Spinal cord (tissue), 10 donors: ENCODE results near the gene TMTC2. TPM values are rescaled to one million over a fixed set of nuclear protein-coding genes. Genes with fewer than 3 reads are reported as not detected.

Experiments used
- DNase-seq, 6 donors: peaks; one replicate each; pipeline versions ENCODE4 v3.0.0 to v3.0.0-alpha.2; 2013 to 2015; ENCODE audit warnings: low spot score in 6 of 6, low read depth in 4 of 6
- H3K27ac ChIP-seq: one replicate; pipeline ENCODE4 v1.5.1; 2013; ENCODE audit warnings: low read depth, low read length, control low read depth
- H3K27me3 ChIP-seq: one replicate; pipeline ENCODE4 v1.6.1; 2013; ENCODE audit warnings: low read length; ENCODE audit not compliant: control insufficient read depth, insufficient read depth
- H3K36me3 ChIP-seq: one replicate; pipeline ENCODE4 v1.6.1; 2013; ENCODE audit warnings: low read length; ENCODE audit not compliant: control insufficient read depth, insufficient read depth
- H3K4me1 ChIP-seq: one replicate; pipeline ENCODE4 v1.6.1; 2013; ENCODE audit warnings: low read length; ENCODE audit not compliant: control insufficient read depth, insufficient read depth
- H3K4me3 ChIP-seq: one replicate; pipeline ENCODE4 v1.5.1; 2013; ENCODE audit warnings: low read depth, low read length, control low read depth
- H3K9me3 ChIP-seq: one replicate; pipeline ENCODE4 v1.6.1; 2013; ENCODE audit warnings: low read length; ENCODE audit not compliant: control insufficient read depth, insufficient read depth
- WGBS: methylation state at CpG from one replicate; pipeline ENCODE4 v1.1.5; 2013; ENCODE audit warnings: missing lambda C conversion rate; ENCODE audit not compliant: insufficient coverage; 5-methylcytosine and 5-hydroxymethylcytosine counted together
- polyA plus RNA-seq, 2 donors: library from polyadenylated mRNA; unstranded; fragments of 120-200 nt; gene quantifications; one replicate each; pipeline ENCODE4 v1.2.1, GENCODE V29; 2013; ENCODE audit not compliant: insufficient read length in 2 of 2
- total RNA-seq, 2 donors: library from RNA; depleted of rRNA in 1 of 2; stranded (reverse); fragments of 120-200 nt in 1 of 2; fragments of >200 nt in 1 of 2; gene quantifications; one replicate each; pipeline versions ENCODE4 v1.2.3 to v1.2.4, GENCODE V29; 2013 to 2014
- donor health status: healthy.

TMTC2 gene
- total and polyA plus RNA-seq, 4 donors, result 21.1 to 37.1 (median 27.7) TPM

DNA sequence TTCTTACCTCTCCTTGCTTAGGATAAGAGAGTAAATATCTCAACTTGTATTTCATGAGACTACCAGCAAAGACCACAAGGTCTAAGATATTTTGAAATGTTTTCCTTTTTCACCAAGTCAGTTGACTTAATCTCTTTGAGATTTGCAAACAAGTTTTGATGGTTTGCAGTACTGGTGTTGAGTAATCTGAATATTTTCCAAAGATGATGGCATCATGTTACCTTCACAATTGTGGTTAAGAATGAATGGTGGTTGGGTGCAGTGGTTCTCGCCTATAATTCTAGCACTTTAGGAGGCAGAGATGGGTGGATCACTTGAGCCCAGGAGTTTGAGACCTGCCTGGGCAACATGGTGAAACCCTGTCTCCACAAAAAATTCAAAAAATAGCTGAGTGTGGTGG lies 225.7 kb downstream of the TMTC2 start:
- Histone ChIP-seq H3K9me3 (no peaks in the 10 kb centered on the region), H3K36me3 (no peaks in the 10 kb centered on the region), H3K4me1 (no peaks in the 10 kb centered on the region), H3K27me3 (no peaks in the 10 kb centered on the region), H3K4me3 (no peak overlapping the region), H3K27ac (no peak overlapping the region)
- no CpG with 5 or more reads among the region's 1 CpG for WGBS
- DNase-seq, result no peak

DNA sequence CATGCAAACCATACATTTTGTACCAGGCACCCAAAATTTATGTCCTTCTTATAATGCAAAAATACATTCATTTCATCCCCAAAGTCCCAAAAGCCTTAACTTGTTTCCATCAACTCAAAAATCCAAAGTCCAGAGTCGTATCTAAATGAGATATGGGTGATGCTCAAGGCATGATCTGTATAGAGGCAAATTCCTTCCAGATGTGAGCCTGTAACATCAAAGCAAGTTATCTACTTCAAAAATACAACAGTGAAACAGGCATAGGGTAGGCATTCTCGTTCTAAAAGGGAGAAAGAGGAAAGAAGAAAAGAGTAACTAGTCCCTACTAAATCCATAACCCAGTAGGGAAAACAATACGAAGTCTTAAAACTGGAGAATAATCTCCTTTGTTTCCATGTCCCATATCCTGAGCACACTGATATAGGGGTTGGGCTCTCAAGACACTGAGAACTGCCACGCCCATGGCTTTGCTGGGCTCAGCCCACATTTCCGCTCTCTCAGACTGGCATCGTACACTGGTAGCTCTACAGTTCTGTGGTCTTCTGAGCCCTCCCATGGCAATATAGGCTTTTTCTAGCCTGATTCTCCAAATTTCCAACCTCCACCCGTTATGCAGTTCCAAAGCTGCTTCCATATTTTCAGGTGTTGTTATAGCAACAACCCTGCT lies 232.8 kb downstream of the TMTC2 start:
- WGBS, result 100% methylated on average over 2 of the region's 7 CpGs
- no peaks in the 10 kb centered on the region for H3K27me3 ChIP-seq
- H3K9me3 ChIP-seq, result no peaks in the 10 kb centered on the region
- H3K4me1 ChIP-seq, result no peaks in the 10 kb centered on the region
- no peak overlapping the region for H3K27ac ChIP-seq
- no peak overlapping the region for H3K4me3 ChIP-seq
- no peak for DNase-seq
- H3K36me3 ChIP-seq, result no peaks in the 10 kb centered on the region

DNA sequence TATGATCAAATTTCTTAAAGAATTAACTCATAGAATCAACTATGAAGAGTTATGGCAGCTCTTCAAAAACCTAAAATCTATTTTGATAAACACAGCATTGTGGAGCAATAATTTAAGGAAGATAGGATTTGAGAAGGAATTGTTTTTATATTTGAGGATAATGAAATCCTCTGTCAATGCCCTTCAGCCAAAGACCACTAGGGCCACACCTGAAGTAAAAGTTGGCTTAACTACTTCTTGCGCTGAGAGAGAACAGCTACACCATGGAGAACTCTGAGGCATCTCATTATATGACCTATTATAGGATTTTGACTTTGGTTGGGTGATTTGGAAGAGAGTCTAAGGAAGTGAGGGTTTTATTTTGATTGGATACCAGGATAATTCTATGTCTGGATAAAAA lies 237.2 kb downstream of the TMTC2 start:
- no peak overlapping the region for H3K4me3 ChIP-seq
- H3K9me3 ChIP-seq, result no peaks in the 10 kb centered on the region
- H3K4me1 ChIP-seq, result no peaks in the 10 kb centered on the region
- WGBS, result no CpG with 5 or more reads among the region's 1 CpG
- no peak overlapping the region for H3K27ac ChIP-seq
- no peaks in the 10 kb centered on the region for H3K27me3 ChIP-seq
- no peak for DNase-seq
- no peaks in the 10 kb centered on the region for H3K36me3 ChIP-seq

GRCh38 chr12:82926630-82927029 lies 239.9 kb downstream of the TMTC2 start:
- no peaks in the 10 kb centered on the region for H3K9me3 ChIP-seq
- peak in 1 of 6 donors; percentile 8 for DNase-seq
- WGBS, result no CpG with 5 or more reads among the region's 3 CpGs
- H3K36me3 ChIP-seq, result no peaks in the 10 kb centered on the region
- H3K4me3 ChIP-seq, result no peak overlapping the region
- no peaks in the 10 kb centered on the region for H3K4me1 ChIP-seq
- no peaks in the 10 kb centered on the region for H3K27me3 ChIP-seq
- no peak overlapping the region for H3K27ac ChIP-seq

DNA sequence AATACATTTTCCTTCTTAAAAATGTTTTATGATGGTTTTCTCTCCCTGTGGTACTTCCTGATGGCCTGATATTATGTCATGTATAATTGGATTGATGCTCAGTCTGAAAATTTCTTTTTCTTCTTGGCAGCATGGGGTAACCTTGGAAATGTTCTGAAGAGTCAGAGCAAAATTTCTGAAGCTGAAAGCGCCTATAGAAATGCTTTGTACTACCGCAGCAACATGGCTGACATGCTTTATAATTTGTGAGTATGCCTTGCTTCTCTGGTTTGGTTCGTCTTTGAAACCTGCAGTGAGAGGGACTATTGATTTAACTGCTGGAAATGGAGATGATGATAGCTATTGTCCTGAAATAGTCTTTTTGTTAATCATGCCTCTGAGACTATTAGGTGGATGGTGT lies 243.6 kb downstream of the TMTC2 start:
- Histone ChIP-seq H3K27ac (no peak overlapping the region), H3K4me3 (no peak overlapping the region), H3K9me3 (no peaks in the 10 kb centered on the region), H3K36me3 (no peaks in the 10 kb centered on the region), H3K27me3 (no peaks in the 10 kb centered on the region), H3K4me1 (no peaks in the 10 kb centered on the region)
- peak in 1 of 6 donors; percentile 51 for DNase-seq
- 69% methylated on average over 3 of the region's 3 CpGs for WGBS

DNA sequence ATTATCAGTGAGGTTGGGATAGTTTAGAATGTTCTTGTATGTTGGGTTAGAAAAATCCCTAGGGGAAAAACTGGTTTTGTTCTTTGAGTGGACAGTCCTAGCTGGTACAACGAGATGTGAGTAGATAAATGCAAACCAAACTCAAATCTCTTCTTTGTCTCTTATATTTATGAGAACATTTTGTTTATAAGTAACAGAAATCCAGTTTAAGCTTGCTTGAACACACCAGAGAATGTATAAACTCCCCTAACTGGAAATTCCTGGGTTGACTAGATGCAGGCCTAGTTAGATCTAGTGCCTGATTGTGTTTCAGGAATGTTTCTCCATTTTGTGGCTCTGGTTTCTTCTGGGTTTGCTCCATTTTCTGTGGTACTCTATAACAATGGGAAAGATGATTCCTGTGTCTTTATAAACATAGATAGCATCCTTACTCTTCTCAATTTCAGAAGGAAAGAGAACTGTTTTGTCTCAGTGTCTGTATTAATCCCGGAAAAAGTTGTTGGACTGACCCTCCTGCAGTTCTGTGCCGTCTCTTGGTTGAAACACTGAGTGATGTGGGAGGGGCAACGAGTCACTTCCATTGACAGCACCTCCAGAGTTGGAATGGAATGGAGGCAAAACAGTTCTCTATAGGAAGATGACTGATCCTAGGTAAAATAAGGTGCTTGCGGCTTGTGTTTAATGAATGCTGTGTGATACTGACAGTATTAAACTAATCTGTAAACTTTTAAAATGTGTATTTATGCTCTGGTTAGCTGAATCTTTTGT lies 244.8 kb downstream of the TMTC2 start:
- Histone ChIP-seq H3K27me3 (no peaks in the 10 kb centered on the region), H3K4me3 (no peak overlapping the region), H3K27ac (no peak overlapping the region), H3K4me1 (no peaks in the 10 kb centered on the region), H3K9me3 (no peaks in the 10 kb centered on the region), H3K36me3 (no peaks in the 10 kb centered on the region)
- WGBS, result 76% methylated on average over 2 of the region's 5 CpGs
- DNase-seq, result no peak

DNA sequence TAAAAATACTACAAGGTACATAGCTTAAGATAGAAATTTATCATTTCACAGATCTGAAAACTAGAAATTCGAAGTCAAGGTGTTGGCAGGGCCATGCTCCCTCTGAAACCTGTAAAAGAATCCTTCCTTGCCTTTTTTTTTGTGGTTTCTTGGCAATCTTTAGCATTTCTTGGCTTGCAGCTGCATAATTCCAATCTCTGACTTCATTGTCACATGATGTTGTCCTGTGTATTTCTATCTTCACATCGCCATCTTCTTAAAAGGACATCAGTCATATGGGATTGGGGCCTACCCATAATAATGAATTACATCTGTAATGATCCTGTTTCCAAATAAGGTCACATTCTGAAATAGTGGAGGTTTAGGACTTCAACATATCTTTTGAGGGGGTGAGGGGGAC lies 250.4 kb downstream of the TMTC2 start:
- H3K36me3 ChIP-seq, result no peaks in the 10 kb centered on the region
- no peaks in the 10 kb centered on the region for H3K9me3 ChIP-seq
- H3K27ac ChIP-seq, result no peak overlapping the region
- no peak overlapping the region for H3K4me3 ChIP-seq
- no peak for DNase-seq
- H3K4me1 ChIP-seq, result no peaks in the 10 kb centered on the region
- WGBS, result no CpG with 5 or more reads among the region's 2 CpGs
- no peaks in the 10 kb centered on the region for H3K27me3 ChIP-seq

GRCh38 chr12:82942521-82942920 lies 255.8 kb downstream of the TMTC2 start:
- H3K27ac ChIP-seq, result no peak overlapping the region

GRCh38 chr12:82942991-82943401 lies 256.3 kb downstream of the TMTC2 start:
- DNase-seq, result no peak
- Histone ChIP-seq H3K4me3 (no peak overlapping the region), H3K36me3 (no peaks in the 10 kb centered on the region), H3K4me1 (no peaks in the 10 kb centered on the region), H3K27me3 (no peaks in the 10 kb centered on the region), H3K27ac (no peak overlapping the region), H3K9me3 (no peaks in the 10 kb centered on the region)
- no CpG with 5 or more reads among the region's 2 CpGs for WGBS

More at GRCh38 chr12:82942521-82942920, 255.8 kb downstream of the TMTC2 start:
- H3K4me3 ChIP-seq, result no peak overlapping the region
- H3K36me3 ChIP-seq, result no peaks in the 10 kb centered on the region
- H3K27me3 ChIP-seq, result no peaks in the 10 kb centered on the region
- WGBS, result no CpG with 5 or more reads among the region's 2 CpGs
- DNase-seq, result no peak
- no peaks in the 10 kb centered on the region for H3K4me1 ChIP-seq
- no peaks in the 10 kb centered on the region for H3K9me3 ChIP-seq

- Histone ChIP-seq H3K36me3 (no peaks in the 10 kb centered on the region), H3K4me3 (no peak overlapping the region), H3K4me1 (no peaks in the 10 kb centered on the region), H3K27ac (no peak overlapping the region), H3K9me3 (no peaks in the 10 kb centered on the region), H3K27me3 (no peaks in the 10 kb centered on the region)
- WGBS, result no CpG with 5 or more reads among the region's 2 CpGs
- DNase-seq, result no peak
These were observed 261.8 kb downstream of the TMTC2 start for GRCh38 chr12:82948491-82948890.
